Adrenal gland (tissue), 5 donors: ENCODE measurements around the gene ABRACL.

Experiments
- CTCF ChIP-seq, 6 experiments: fragments of 450-650 bp in 4 of 6; fragments of 200-600 bp in 2 of 6; sonication (generic) in 1 of 6; IDR thresholded peaks; 1 replicate in 5 of 6; 2 replicates in 1 of 6; pipeline versions ENCODE4 v1.5.1 to v1.8.0; 2016 to 2021; ENCODE audit warnings: antibody characterized with exemption in 6 of 6, mild to moderate bottlenecking in 2 of 6, moderate library complexity in 1 of 6
- POLR2A ChIP-seq, 2 donors: fragments of 450-650 bp; IDR thresholded peaks; one replicate each; pipeline ENCODE4 v1.6.1; 2017; ENCODE audit warnings: antibody characterized with exemption in 2 of 2, mild to moderate bottlenecking in 2 of 2, moderate library complexity in 1 of 2
- donor health status: DM: no; HTN: no; CAD: no.

GRCh38 chr6:139014945-139015344 lies 13.6 kb upstream of the ABRACL start:
- TF ChIP-seq CTCF (IDR thresholded peaks at IDR 0.05) (no peak), POLR2A (IDR thresholded peaks at IDR 0.05) (no peak)
